Right lobe of liver (tissue), 4 donors: Measurements from ENCODE around the gene TRMO.

Experiments
- CTCF ChIP-seq, 4 donors: fragments of 200-600 bp in 3 of 4; fragments of 450-650 bp in 1 of 4; IDR thresholded peaks; one replicate each; pipeline versions ENCODE4 v1.5.1 to v1.8.0; 2016 to 2022; ENCODE audit warnings: antibody characterized with exemption in 4 of 4, mild to moderate bottlenecking in 2 of 4
- POLR2A ChIP-seq: fragments of 450-650 bp; IDR thresholded peaks from one replicate; pipeline ENCODE4 v1.6.1; 2017; ENCODE audit warnings: antibody characterized with exemption, mild to moderate bottlenecking
- donor health status: DM: no; HTN: no; CAD: no.
- donor health status: DM: no; HTN: no; CAD: no.
- donor health status: DM: no; HTN: yes; CAD: no.

- TF ChIP-seq CTCF (IDR thresholded peaks at IDR 0.05) (no peak), POLR2A (no peak)
Measured at GRCh38 chr9:97875111-97875510, 47.2 kb downstream of the TRMO start.
